Neural cell (in vitro differentiated cells): ENCODE data around the gene LZIC. TPM values are rescaled to one million over a fixed set of nuclear protein-coding genes. Genes with fewer than 3 reads are reported as not detected.

Experiments
- H2AFZ ChIP-seq: fragments of 200-600, 300-800 bp; sonication (generic), shearing (Covaris generic); 2 replicates; pipeline ENCODE4 v1.6.0; 2014; ENCODE audit warnings: low read depth, mild to moderate bottlenecking, antibody characterized with exemption, low read length, moderate library complexity
- H3F3A ChIP-seq: fragments of 200-600 bp; shearing (Covaris generic); 2 replicates; pipeline ENCODE4 v1.6.1; 2016; ENCODE audit warnings: mild to moderate bottlenecking, moderate library complexity, mixed read lengths, antibody characterized with exemption, low read length; ENCODE audit not compliant: insufficient read depth, poor library complexity, severe bottlenecking
- H3K27ac ChIP-seq: fragments of 200-600, 300-800 bp; sonication (generic), shearing (Covaris generic); 2 replicates; pipeline ENCODE4 v1.5.1; 2014; ENCODE audit warnings: mild to moderate bottlenecking, low read length, moderate library complexity
- H3K27me3 ChIP-seq: fragments of 300-800, 200-600 bp; sonication (generic), shearing (Covaris generic); 2 replicates; pipeline ENCODE4 v1.6.0; 2014; ENCODE audit warnings: mild to moderate bottlenecking, low read depth, low read length, moderate library complexity; ENCODE audit not compliant: insufficient read depth
- H3K36me3 ChIP-seq: fragments of 300-800, 200-600 bp; sonication (generic), shearing (Covaris generic); 2 replicates; pipeline ENCODE4 v1.5.1; 2014; ENCODE audit warnings: mild to moderate bottlenecking, antibody characterized with exemption, low read length, moderate library complexity; ENCODE audit not compliant: insufficient read depth
- H3K4me2 ChIP-seq: fragments of 300-800, 200-600 bp; sonication (generic), shearing (Covaris generic); 2 replicates; pipeline ENCODE4 v1.6.0; 2014; ENCODE audit warnings: mild to moderate bottlenecking, low read length
- H3K4me3 ChIP-seq: fragments of 300-800, 200-600 bp; sonication (generic), shearing (Covaris generic); 2 replicates; pipeline ENCODE4 v1.5.1; 2014; ENCODE audit warnings: mild to moderate bottlenecking, low read length, moderate library complexity
- H3K79me2 ChIP-seq: fragments of 200-600 bp; shearing (Covaris generic); replicated peaks from 2 replicates; pipeline ENCODE4 v1.6.0; 2014; ENCODE audit warnings: mild to moderate bottlenecking, low read length, moderate library complexity; ENCODE audit not compliant: insufficient read depth
- H3K9ac ChIP-seq: fragments of 300-800, 200-600 bp; sonication (generic), shearing (Covaris generic); 2 replicates; pipeline ENCODE4 v1.6.1; 2016; ENCODE audit warnings: mild to moderate bottlenecking, low read length, mixed read lengths
- H3K9me2 ChIP-seq: fragments of 200-600 bp; shearing (Covaris generic); 2 replicates; pipeline ENCODE4 v1.6.1; 2016; ENCODE audit warnings: mild to moderate bottlenecking, low read length, mixed read lengths; ENCODE audit not compliant: insufficient read depth
- H3K9me3 ChIP-seq: fragments of 200-600, 300-800 bp; sonication (generic), shearing (Covaris generic); 2 replicates; pipeline ENCODE4 v1.6.1; 2016; ENCODE audit warnings: mild to moderate bottlenecking, mixed run types, low read length, moderate library complexity, mixed read lengths
- H4K20me1 ChIP-seq: fragments of 200-600 bp; shearing (Covaris generic); 2 replicates; pipeline ENCODE4 v1.6.1; 2016; ENCODE audit warnings: mild to moderate bottlenecking, mixed run types; ENCODE audit not compliant: insufficient read depth
- CTCF ChIP-seq: fragments of 450-650 bp; IDR thresholded peaks from 2 replicates; pipeline ENCODE4 v1.5.1; 2014; ENCODE audit warnings: antibody characterized with exemption, mild to moderate bottlenecking, moderate library complexity; ENCODE audit not compliant: poor library complexity, severe bottlenecking
- EZH2 ChIP-seq: fragments of 200-600, 300-800 bp; shearing (Covaris generic), sonication (generic); IDR thresholded peaks from 2 replicates; pipeline ENCODE4 v1.6.1; 2014; ENCODE audit warnings: antibody characterized with exemption, low read length, borderline replicate concordance, mild to moderate bottlenecking; ENCODE audit not compliant: insufficient read depth, poor library complexity, severe bottlenecking
- MXI1 ChIP-seq: fragments of 450-650 bp; conservative IDR thresholded peaks from 2 replicates; pipeline ENCODE4 v1.6.1; 2014; ENCODE audit warnings: antibody characterized with exemption, mild to moderate bottlenecking; ENCODE audit not compliant: poor library complexity, severe bottlenecking
- POLR2AphosphoS5 ChIP-seq: IDR thresholded peaks from 2 replicates; pipeline ENCODE4 v1.6.1; 2012
- RAD21 ChIP-seq: fragments of 450-650 bp; conservative IDR thresholded peaks from 2 replicates; pipeline ENCODE4 v1.6.1; 2014; ENCODE audit warnings: antibody characterized with exemption, mild to moderate bottlenecking, moderate library complexity
- REST ChIP-seq: IDR thresholded peaks from 2 replicates; pipeline ENCODE4 v1.6.1; 2012; ENCODE audit warnings: borderline replicate concordance
- SMC3 ChIP-seq: fragments of 450-650 bp; conservative IDR thresholded peaks from 2 replicates; pipeline ENCODE4 v1.6.1; 2014; ENCODE audit warnings: antibody characterized with exemption, mild to moderate bottlenecking, moderate library complexity; ENCODE audit not compliant: poor library complexity
- TAF1 ChIP-seq: IDR thresholded peaks from 2 replicates; pipeline ENCODE4 v1.6.1; 2012; ENCODE audit warnings: low read depth
- polyA plus RNA-seq: library from polyadenylated mRNA; depleted of rRNA; stranded (reverse); fragments of >200 nt; gene quantifications from 2 replicates; pipeline ENCODE4 v1.2.3, GENCODE V29; 2014

LZIC gene
- polyA plus RNA-seq, 1 donor from 2014 or later: 57.2 TPM

GRCh38 chr1:9942399-9942938 is 722 bp downstream of the LZIC start:
- no peaks in the 10 kb centered on the region for H3F3A ChIP-seq
- TF ChIP-seq CTCF: peak; percentile 77
- peak; percentile 72 for TF ChIP-seq RAD21
- TF ChIP-seq SMC3: peak; percentile 81
- TF ChIP-seq POLR2AphosphoS5: no peak
- no peaks in the 10 kb centered on the region for H3K9me2 ChIP-seq
- H3K4me2 ChIP-seq: peak overlapping the region; percentile 81
- peak overlapping the region; percentile 67 for H3K27ac ChIP-seq
- H3K36me3 ChIP-seq: no peaks in the 10 kb centered on the region
- H2AFZ ChIP-seq: peak overlapping the region; percentile 94
- peaks cover 13% of the 10 kb centered on the region for H3K79me2 ChIP-seq
- peak overlapping the region; percentile 83 for H3K9ac ChIP-seq
- H4K20me1 ChIP-seq: no peaks in the 10 kb centered on the region
- H3K4me3 ChIP-seq: peak overlapping the region; percentile 85
- no peaks in the 10 kb centered on the region for H3K9me3 ChIP-seq
- H3K27me3 ChIP-seq: no peaks in the 10 kb centered on the region

- no peak overlapping the region for H3K4me3 ChIP-seq
- no peak overlapping the region for H3K27ac ChIP-seq
- TF ChIP-seq MXI1: no peak
- TF ChIP-seq REST: no peak
- no peak for TF ChIP-seq SMC3
- no peak for TF ChIP-seq TAF1
- TF ChIP-seq EZH2: no peak
- no peak for TF ChIP-seq POLR2AphosphoS5
- no peak for TF ChIP-seq CTCF
- TF ChIP-seq RAD21: no peak
- no peaks in the 10 kb centered on the region for H3K36me3 ChIP-seq
- no peak overlapping the region for H2AFZ ChIP-seq
- no peaks in the 10 kb centered on the region for H3K9me3 ChIP-seq
- H3K9me2 ChIP-seq: no peaks in the 10 kb centered on the region
- H3F3A ChIP-seq: no peaks in the 10 kb centered on the region
- H3K27me3 ChIP-seq: no peaks in the 10 kb centered on the region
- H4K20me1 ChIP-seq: no peaks in the 10 kb centered on the region
- no peak overlapping the region for H3K4me2 ChIP-seq
- H3K9ac ChIP-seq: no peak overlapping the region
- H3K79me2 ChIP-seq: no peaks in the 10 kb centered on the region
Measured at GRCh38 chr1:9929431-9930385, 13.5 kb downstream of the LZIC start.
